AG04449 (cell line): ENCODE data around the gene SUFU.

ENCODE experiments used
- CTCF ChIA-PET: fragments of 350-600 bp; formaldehyde crosslinking; extraction: SDS; loops from one replicate; lab custom pipeline; 2021; ENCODE audit warnings: antibody characterized with exemption; lab: Yijun Ruan, JAX
- POLR2A ChIA-PET: fragments of 400-600, 350-600 bp; formaldehyde crosslinking; extraction: SDS; loops from one replicate; lab custom pipeline; 2020; ENCODE audit warnings: antibody characterized with exemption, inconsistent platforms; lab: Yijun Ruan, JAX
- DNase-seq: peaks from one replicate; pipeline ENCODE4 v3.0.0-alpha.2; 2010; ENCODE audit warnings: low read depth, low spot score
- H3K4me3 ChIP-seq: 2 replicates; pipeline ENCODE4 v1.5.1; 2011; ENCODE audit warnings: low read depth, mild to moderate bottlenecking, control low read depth, low read length
- CTCF ChIP-seq: IDR thresholded peaks from one replicate; pipeline ENCODE4 v1.5.1; 2011; ENCODE audit warnings: mild to moderate bottlenecking, moderate library complexity, low read length, control low read depth, inconsistent platforms; ENCODE audit not compliant: insufficient read depth; ENCODE audit errors: missing control alignments

Gene SUFU

GRCh38 chr10:102461187-102462054, 42.4 kb upstream of the SUFU start:
- CTCF ChIA-PET: interaction anchor here (1.0 to 15.5 kb wide), 9 partner anchors 9 to 234 kb away, joined by 3 to 101 read pairs (median 4); partner anchors contain the start of genes C10orf95 and SUFU
- POLR2A ChIA-PET: no interaction called here
- TF ChIP-seq CTCF: no peak
- H3K4me3 ChIP-seq: peak overlapping the region; percentile 62
- peak; percentile 4 for DNase-seq

- H3K4me3 ChIP-seq: no peak overlapping the region
- CTCF ChIA-PET: interaction anchor here (0.9 to 15.5 kb wide), 10 partner anchors 11 to 232 kb away, joined by 3 to 101 read pairs (median 4); partner anchors contain the start of genes C10orf95 and SUFU
- no peak for TF ChIP-seq CTCF
- POLR2A ChIA-PET: interaction anchor here (0.5 to 0.8 kb wide), 3 partner anchors 10 to 35 kb away, joined by 3 read pairs; no protein-coding TSS in a partner anchor
- no peak for DNase-seq
These were observed 41.2 kb upstream of the SUFU start for GRCh38 chr10:102462512-102463054.

- ChIA-PET POLR2A (no interaction called here), CTCF (interaction anchor here (1.1 to 15.5 kb wide), 3 partner anchors 15 to 295 kb away, joined by 3 to 101 read pairs (median 5); no protein-coding TSS in a partner anchor)
- no peak for DNase-seq
- H3K4me3 ChIP-seq: no peak overlapping the region
- TF ChIP-seq CTCF: no peak
These were observed 39.8 kb upstream of the SUFU start for GRCh38 chr10:102463983-102464382.

GRCh38 chr10:102465466-102465865, 38.3 kb upstream of the SUFU start:
- ChIA-PET CTCF (interaction anchor here (1.1 to 15.5 kb wide), 3 partner anchors 13 to 42 kb away, joined by 3 to 101 read pairs (median 7); no protein-coding TSS in a partner anchor), POLR2A (interaction anchor here (0.7 kb wide), 1 partner anchor 8 kb away, joined by 3 read pairs; no protein-coding TSS in a partner anchor)
- H3K4me3 ChIP-seq: no peak overlapping the region
- no peak for TF ChIP-seq CTCF
- no peak for DNase-seq

GRCh38 chr10:102467318-102467717, 36.5 kb upstream of the SUFU start:
- ChIA-PET POLR2A (no interaction called here), CTCF (interaction anchor here (15.5 kb wide), 1 partner anchor 12 kb away, joined by 101 read pairs; no protein-coding TSS in a partner anchor)
- no peak overlapping the region for H3K4me3 ChIP-seq
- DNase-seq: no peak
- TF ChIP-seq CTCF: no peak

GRCh38 chr10:102467971-102468438, 35.8 kb upstream of the SUFU start:
- no peak for DNase-seq
- TF ChIP-seq CTCF: no peak
- H3K4me3 ChIP-seq: no peak overlapping the region
- ChIA-PET POLR2A (no interaction called here), CTCF (interaction anchor here (1.1 to 15.5 kb wide), 2 partner anchors 11 to 45 kb away, joined by 3 to 101 read pairs; no protein-coding TSS in a partner anchor)
